Measurements from ENCODE around the gene WDR45B.

- TF ChIP-seq CTCF (IDR thresholded peaks at IDR 0.05; ENCODE audit: poor library complexity) (no peak), EZH2 (IDR thresholded peaks at IDR 0.05; ENCODE audit: borderline replicate concordance) (no peak)
Observed at GRCh38 chr17:82632451-82632850, 15.8 kb downstream of the WDR45B start.

Data from hepatocyte (in vitro differentiated cells).